Peyer's patch (tissue), 4 donors: ENCODE measurements around the gene KRT33B. TPM values are rescaled to one million over a fixed set of nuclear protein-coding genes. Genes with fewer than 3 reads are reported as not detected.

Experiments
- DNase-seq, 3 donors: peaks; one replicate each; pipeline ENCODE4 v3.0.0-alpha.2; 2017 to 2019
- H3K27ac ChIP-seq, 4 donors: fragments of 200-600 bp; sonication (generic); one replicate each; pipeline ENCODE4 v1.5.1; 2016 to 2019
- H3K27me3 ChIP-seq, 2 donors: fragments of 200-600 bp; sonication (generic); one replicate each; pipeline ENCODE4 v1.5.1; 2019
- H3K36me3 ChIP-seq, 3 donors: fragments of 200-600 bp; sonication (generic); one replicate each; pipeline ENCODE4 v1.5.1; 2016 to 2019
- H3K4me1 ChIP-seq, 4 donors: fragments of 200-600 bp; sonication (generic); one replicate each; pipeline ENCODE4 v1.5.1; 2016 to 2019
- H3K4me3 ChIP-seq, 4 donors: fragments of 200-600 bp; sonication (generic); 1 replicate in 3 of 4; 2 replicates in 1 of 4; pipeline ENCODE4 v1.5.1; 2016 to 2019; ENCODE audit warnings: mild to moderate bottlenecking in 1 of 4
- H3K9me3 ChIP-seq, 4 donors: fragments of 200-600 bp; sonication (generic); one replicate each; pipeline ENCODE4 v1.5.1; 2016 to 2019; ENCODE audit warnings: mild to moderate bottlenecking in 1 of 4
- CTCF ChIP-seq, 6 experiments: fragments of 450-650 bp in 4 of 6; fragments of 200-600 bp in 2 of 6; sonication (generic) in 1 of 6; IDR thresholded peaks; one replicate each; pipeline ENCODE4 v1.5.1; 2017 to 2019; ENCODE audit warnings: antibody characterized with exemption in 6 of 6, mild to moderate bottlenecking in 3 of 6, moderate library complexity in 1 of 6
- POLR2A ChIP-seq, 2 donors: fragments of 450-650 bp; IDR thresholded peaks; one replicate each; pipeline ENCODE4 v1.5.1; 2017; ENCODE audit warnings: antibody characterized with exemption in 2 of 2, mild to moderate bottlenecking in 2 of 2, moderate library complexity in 2 of 2
- total RNA-seq, 4 donors: library from RNA; depleted of rRNA; stranded (reverse); fragments of >200 nt; gene quantifications; one replicate each; pipeline ENCODE4 v1.1.0, GENCODE V29; 2016

The KRT33B gene
- total RNA-seq, 4 donors from 2014 or later = not detected

DNA sequence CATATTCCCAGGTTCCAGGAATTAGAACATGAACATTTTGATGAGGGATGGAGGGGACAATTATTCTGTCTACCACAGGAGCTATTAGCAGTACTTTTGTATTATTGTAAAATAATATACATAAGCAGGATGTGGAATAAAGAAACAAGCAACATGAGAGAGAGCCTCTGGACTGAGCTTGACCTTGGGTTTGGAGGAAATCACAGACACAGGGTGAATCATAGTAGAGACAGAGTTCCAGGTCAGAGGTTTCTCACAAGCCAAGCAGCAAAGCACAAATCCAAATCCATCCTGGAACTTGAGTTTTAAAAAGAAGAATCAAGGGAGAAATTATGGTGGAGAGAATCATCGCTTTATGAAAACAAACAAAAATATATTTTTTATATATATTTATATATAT, 22.7 kb upstream of the KRT33B start:
- TF ChIP-seq POLR2A (IDR thresholded peaks at IDR 0.05) = no peak
- no peak for TF ChIP-seq CTCF (IDR thresholded peaks at IDR 0.05)
- no peak overlapping the region for H3K27ac ChIP-seq
- H3K27me3 ChIP-seq = no peaks in the 10 kb centered on the region
- H3K4me3 ChIP-seq = no peak overlapping the region
- H3K4me1 ChIP-seq = no peaks in the 10 kb centered on the region
- no peaks in the 10 kb centered on the region for H3K9me3 ChIP-seq
- no peak for DNase-seq
- H3K36me3 ChIP-seq = no peaks in the 10 kb centered on the region

- peaks cover 0 to 3% (median 0%) of the 10 kb centered on the region in 4 donors for H3K9me3 ChIP-seq
- no peaks in the 10 kb centered on the region for H3K27me3 ChIP-seq
- no peak for DNase-seq
- no peaks in the 10 kb centered on the region for H3K4me1 ChIP-seq
- no peaks in the 10 kb centered on the region for H3K36me3 ChIP-seq
- no peak overlapping the region for H3K4me3 ChIP-seq
- no peak overlapping the region for H3K27ac ChIP-seq
- TF ChIP-seq POLR2A (IDR thresholded peaks at IDR 0.05) (no peak), CTCF (IDR thresholded peaks at IDR 0.05) (no peak)
These were observed 21.9 kb upstream of the KRT33B start for GRCh38 chr17:41391535-41391934.

DNA sequence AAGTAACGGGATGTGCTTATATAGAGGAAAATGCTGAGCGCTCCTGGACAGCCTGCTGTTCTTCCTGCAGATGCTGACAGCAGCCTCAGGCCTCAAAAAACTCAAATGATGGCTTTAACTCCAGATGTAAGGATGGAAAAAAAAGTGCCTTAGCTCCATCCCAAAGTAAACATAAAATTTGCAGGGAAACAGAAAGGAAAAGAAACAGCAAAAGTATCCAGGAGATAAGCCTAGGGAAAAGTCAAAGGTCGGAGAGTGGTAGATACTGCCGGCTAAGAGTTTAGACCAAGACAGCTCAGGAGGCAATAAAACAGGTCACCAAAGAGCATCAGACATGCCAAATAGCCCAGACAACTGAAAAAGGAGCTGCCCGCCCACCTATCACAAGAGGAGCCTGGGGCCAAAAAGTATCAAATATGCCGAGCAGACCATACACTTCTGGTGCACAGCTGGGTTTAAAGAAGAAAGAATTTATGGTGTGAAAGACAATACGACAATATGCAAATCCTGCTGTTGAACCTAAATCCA, 20.9 kb upstream of the KRT33B start:
- Histone ChIP-seq H3K36me3 (no peaks in the 10 kb centered on the region), H3K27ac (no peak overlapping the region), H3K4me1 (no peaks in the 10 kb centered on the region), H3K4me3 (no peak overlapping the region), H3K27me3 (no peaks in the 10 kb centered on the region), H3K9me3 (peaks cover 0 to 3% (median 0%) of the 10 kb centered on the region in 4 donors)
- TF ChIP-seq CTCF (IDR thresholded peaks at IDR 0.05) (no peak), POLR2A (IDR thresholded peaks at IDR 0.05) (no peak)
- DNase-seq = no peak

GRCh38 chr17:41387670-41388069, 18.1 kb upstream of the KRT33B start:
- no peak for DNase-seq
- TF ChIP-seq CTCF (IDR thresholded peaks at IDR 0.05) = no peak
- no peak for TF ChIP-seq POLR2A (IDR thresholded peaks at IDR 0.05)
- Histone ChIP-seq H3K27me3 (no peaks in the 10 kb centered on the region), H3K36me3 (no peaks in the 10 kb centered on the region), H3K9me3 (peaks cover 0 to 3% (median 0%) of the 10 kb centered on the region in 4 donors), H3K4me1 (no peaks in the 10 kb centered on the region), H3K4me3 (no peak overlapping the region), H3K27ac (no peak overlapping the region)

DNA sequence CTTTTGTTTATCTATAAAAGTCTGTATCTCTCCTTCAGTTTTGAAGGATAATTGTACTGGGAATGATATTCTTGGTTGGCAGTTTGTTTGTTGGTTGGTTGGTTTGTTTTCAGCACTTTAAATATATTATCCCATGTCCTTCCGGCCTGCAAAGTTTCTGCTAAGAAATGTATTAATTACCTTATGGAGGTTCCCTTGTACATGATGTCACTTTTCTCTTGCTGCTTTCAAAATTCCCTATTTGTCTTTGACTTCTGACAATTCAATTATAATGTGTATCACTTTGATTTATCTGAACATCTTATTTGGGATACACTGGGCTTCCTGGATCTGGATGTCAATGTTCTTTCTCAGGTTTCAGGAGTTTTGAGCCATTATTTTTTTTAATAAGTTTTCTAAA, 16.6 kb upstream of the KRT33B start:
- Histone ChIP-seq H3K27ac (no peak overlapping the region), H3K4me3 (no peak overlapping the region), H3K27me3 (no peaks in the 10 kb centered on the region), H3K36me3 (no peaks in the 10 kb centered on the region), H3K9me3 (peaks cover 0 to 3% (median 0%) of the 10 kb centered on the region in 4 donors), H3K4me1 (no peaks in the 10 kb centered on the region)
- no peak for DNase-seq
- TF ChIP-seq POLR2A (IDR thresholded peaks at IDR 0.05) = no peak
- no peak for TF ChIP-seq CTCF (IDR thresholded peaks at IDR 0.05)

- no peaks in the 10 kb centered on the region for H3K4me1 ChIP-seq
- H3K27ac ChIP-seq = no peak overlapping the region
- no peaks in the 10 kb centered on the region for H3K27me3 ChIP-seq
- no peak overlapping the region for H3K4me3 ChIP-seq
- peaks cover 0 to 3% (median 0%) of the 10 kb centered on the region in 4 donors for H3K9me3 ChIP-seq
- no peak for DNase-seq
- no peaks in the 10 kb centered on the region for H3K36me3 ChIP-seq
- TF ChIP-seq CTCF (IDR thresholded peaks at IDR 0.05) (no peak), POLR2A (IDR thresholded peaks at IDR 0.05) (no peak)
These were observed 14.1 kb upstream of the KRT33B start for GRCh38 chr17:41383690-41384089.
